ENCODE measurements around the gene PPP3CA.

PPP3CA gene

DNA sequence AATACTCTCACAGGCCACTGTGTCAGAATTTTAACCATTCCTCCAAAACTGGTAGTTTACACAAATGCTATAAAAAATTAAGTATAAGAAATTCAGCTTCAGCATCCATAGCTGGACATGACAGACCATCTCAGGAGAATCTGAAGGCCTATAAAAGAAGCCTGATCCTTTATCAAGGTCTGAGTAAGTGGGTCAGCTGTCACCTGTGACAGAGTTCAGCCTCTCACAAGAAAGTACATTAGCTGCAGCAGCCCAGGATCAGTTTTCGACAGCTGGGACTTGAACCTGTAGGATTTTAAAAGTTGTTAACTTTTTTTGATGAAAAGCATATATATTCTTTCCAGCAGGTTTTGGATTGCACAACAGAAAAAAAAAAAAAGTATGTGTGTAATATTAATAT is 60.7 kb downstream of the PPP3CA start:
- DNase-seq = no peak

DNA sequence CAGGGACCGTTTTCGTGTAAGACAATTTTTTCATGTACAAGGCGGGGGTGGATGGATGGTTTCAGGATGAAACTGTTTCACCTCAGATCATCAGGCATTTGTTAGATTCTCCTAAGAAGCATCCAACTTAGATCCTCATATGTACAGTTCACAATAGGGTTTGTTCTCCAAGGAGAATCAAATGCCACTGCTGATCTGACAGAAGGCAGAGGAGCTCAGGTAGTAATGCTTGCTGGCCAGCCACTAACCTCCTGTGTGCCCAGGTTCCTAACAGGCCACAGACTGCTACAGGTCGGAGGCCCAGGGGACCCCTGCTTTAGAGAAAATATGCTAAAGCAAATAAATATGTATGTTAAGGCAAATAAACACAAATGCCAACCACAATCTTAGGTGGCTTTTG is 61.3 kb downstream of the PPP3CA start:
- no peak for DNase-seq

DNA sequence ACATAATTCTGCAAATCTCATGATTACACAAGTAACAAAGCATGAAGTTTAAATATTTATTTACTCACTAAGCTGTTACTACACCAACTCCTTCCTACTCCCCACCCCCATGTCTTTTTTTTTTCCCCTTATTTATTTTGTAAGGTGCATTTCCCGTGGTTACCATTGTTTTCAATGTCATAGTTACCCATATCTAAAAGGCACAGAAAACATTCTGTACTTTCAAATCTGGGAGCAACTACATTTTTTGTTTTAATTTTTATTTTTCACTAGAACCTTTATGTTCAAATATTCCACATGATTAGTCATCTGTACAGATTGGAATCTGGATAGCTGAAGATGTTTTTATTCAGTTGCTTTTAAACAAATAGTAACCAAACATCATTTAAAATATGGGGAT is 62.8 kb downstream of the PPP3CA start:
- DNase-seq = no peak

DNA sequence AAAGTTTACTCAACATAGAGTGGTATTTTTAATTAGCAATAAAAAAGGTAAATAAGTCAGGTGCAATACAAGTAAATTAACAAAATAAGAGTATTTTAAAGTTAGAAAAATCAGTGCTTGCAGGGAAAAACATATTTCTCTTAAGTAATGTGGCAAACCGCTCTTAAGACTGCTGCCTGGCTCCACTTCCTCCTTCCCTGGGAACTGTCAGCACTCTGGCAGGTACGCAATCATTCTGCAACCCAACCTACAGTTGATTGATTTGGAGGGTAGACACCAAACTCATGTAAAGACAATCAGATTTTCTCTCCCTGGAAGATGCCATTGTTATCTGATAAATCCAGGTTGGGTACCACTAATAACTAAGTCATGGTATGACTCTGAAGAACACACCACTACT is 63.9 kb downstream of the PPP3CA start:
- DNase-seq = no peak

DNA sequence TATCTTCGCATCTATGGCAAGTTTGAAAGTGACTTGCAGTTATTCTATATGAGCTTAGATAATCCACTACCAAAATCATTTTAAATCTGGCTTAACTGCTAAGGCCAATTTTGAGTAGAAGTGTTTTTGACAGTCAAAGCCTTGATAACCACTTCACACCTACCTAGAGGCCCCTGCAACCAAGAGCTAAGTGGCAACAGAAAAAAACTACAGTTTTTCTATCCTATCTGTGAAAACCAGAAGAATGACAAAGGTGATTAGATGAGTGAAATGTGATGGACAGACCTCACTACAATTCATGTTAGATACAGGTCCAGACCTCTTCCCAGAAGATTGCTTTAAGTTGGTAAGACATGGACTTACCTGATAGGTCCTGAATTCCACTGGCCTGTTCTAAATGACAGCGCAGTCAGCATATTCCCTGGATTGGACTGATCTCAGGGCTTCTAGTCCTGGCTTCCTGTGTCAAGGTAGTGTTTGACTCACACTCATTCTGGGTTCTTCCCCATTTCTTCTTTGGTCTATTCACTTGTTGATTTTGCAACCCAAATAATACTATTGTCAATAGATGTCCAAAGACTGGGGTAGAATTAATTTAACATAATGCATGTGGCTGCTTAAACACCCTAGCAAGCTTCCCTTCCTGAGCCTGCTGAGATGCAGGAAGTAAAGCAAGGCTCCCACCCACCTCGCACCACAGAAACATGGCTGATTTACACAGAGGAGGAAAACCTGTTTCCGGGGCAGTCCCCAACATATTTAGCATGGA is 65.1 kb downstream of the PPP3CA start:
- peak; percentile 40 for DNase-seq

DNA sequence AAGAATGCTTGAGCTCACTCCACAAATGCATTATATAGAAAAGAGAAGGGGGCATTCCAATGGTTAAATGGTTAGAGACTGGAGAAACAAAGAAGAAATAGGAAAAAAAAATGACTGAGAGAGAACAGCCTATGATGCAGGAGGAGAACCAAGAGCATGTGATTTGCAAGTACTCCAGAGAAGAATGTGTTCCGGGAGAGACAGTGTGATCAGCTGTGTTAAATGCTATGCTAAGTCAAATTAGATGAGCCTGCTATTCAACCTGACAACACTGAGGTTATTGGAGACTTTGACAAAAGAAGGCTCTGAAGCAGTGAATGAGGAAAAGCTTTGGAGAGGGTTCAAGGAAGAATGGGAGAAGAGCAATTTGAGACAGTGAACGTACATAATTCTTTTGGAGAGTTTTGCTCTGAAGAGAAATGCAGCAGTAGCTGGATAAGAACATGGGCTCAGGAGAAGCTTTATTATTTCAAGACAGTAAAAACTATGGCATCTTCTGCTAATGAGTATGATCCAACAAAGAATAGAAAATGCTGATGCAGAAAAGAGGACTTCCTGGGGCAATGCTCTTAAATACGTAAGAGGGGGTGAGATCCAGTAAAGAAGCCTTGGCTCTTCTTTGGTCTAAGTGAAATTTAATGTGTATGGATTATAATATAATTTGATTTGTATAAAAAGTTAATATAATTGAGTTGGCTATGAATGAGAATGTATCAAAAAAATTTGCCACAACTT is 66.3 kb downstream of the PPP3CA start:
- no peak for DNase-seq

DNA sequence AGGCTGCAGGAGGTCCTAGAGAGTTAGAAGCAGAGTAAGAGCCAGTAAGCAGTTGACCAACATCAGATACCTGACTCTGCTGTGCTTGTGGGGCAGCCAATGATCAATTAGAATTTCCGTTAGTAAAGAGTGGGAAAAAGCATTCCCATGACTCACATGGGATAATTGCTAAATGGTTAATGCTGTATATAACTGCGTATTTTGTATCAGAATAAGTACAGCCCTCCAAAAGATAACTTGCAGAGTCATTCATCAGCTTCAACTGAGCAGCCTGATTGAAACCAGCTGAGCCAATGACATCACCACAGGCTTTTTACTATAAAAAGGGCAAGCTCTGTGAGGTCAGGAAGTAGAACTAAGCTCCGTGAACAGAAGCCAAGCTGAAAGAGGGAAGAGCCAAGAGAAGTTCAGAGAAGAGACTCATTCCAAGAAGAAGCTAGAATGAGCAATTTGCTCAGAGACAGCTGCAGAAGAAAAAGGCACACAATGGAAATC is 67.9 kb downstream of the PPP3CA start:
- peak; percentile 14 for DNase-seq

DNA sequence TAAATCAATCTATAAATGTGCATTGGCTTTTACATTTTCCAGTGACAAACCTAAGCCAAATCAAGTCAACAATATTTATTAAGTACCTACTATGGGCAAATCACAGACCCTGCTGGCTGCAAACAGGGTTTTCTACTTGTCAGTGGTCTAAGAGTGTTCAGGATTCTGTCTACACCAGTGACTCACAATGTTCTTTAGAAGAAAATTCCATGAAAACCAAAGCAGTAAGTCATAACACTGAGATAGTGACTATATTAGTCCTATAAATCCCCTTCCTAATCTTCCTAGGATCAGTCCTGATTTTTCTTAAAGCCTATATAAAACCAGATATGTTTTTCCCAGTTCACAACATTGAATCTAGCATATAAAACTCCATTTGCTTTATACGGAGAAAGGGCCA is 69.7 kb downstream of the PPP3CA start:
- no peak for DNase-seq

DNA sequence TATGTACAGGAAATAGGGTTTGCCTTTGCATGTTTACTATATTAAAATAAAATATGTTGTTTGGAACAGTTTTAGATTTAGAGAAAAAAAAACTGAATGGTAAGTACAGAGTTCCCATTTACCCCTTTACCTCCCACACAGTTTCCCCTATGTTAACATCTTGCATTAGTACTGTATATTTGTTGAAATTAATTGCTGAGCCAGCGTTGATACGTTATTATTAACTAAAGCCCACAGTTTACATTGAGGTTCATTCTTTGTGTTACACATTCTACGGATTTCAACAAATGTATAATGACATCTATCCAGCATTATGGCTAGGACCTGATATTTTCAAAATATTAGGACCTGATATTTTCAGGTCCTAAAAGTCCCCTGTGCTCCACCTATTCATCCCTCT is 70.7 kb downstream of the PPP3CA start:
- no peak for DNase-seq

DNA sequence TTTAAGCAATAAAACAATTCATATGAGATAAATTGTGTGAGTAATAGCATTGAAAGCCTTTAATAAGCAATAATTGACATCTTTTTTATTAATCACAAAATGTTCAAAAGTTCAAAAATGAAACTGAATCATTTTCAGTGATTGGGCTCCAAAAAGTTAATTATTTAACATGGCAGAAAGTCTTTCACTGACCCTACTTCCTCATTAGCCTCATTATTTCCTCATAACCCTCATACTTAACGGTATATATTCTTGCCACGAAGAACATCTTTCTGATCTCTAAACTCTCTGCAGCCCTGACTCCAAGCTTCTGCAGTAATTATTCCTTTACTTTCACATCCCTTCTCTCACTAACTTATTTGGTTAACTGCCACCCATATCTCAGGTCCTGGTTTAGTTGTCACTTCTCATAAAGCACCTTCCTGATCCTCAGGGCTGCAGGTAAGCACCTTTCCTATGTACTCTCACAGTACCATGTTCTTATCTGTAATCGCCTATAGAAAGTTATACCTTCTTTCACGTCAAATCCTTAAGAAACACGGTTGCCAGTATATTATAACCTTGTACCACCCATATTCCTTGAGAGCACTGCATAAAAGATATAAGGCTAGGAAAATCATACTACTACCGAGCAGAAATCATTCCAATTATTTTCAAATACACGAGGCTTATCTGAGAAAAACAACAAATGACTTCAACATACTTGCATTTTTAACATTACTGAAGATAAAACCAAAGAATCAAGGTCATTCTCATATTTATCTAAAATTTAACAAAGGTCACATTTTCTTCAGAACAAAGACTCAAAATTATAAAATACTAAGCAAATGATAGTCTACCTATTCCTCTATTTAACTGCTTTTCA is 72.2 kb downstream of the PPP3CA start:
- DNase-seq = no peak

DNA sequence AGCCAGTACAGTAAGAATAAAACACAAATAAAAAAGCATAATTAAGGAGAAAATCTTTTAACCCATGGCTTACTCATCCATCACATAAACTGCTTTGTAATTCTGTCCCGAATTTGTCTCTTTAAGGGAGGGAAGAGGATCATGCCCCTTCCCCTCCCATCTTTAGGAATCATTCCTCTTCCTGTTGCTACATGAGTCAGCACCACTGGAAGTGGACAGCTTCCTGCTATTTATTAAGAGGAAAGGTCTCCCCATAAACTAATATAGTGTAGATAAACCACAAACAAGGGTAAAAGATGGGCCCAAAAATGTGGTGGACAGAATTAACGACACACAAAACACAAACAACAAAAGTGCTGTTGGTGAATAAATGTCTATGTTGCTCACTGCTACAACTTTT is 75.8 kb downstream of the PPP3CA start:
- DNase-seq = no peak

DNA sequence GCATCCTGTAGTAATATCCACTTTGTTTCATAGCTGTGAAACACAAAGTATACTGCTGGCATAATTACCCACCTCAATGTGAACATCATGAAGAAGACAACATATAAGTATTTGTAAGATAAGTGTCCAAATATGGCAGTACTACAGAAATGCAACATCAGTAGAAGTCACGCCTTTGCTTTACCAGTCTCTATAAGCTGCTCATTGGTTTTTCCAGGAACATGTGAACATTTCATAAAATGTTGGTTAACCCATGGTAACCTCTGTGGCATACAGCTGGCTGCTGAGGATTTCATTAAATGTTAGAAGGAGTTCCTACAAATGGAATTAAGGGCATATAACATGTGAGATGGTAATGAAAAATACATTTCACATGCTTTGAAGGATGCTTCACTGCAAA is 77.6 kb downstream of the PPP3CA start:
- DNase-seq = no peak

DNA sequence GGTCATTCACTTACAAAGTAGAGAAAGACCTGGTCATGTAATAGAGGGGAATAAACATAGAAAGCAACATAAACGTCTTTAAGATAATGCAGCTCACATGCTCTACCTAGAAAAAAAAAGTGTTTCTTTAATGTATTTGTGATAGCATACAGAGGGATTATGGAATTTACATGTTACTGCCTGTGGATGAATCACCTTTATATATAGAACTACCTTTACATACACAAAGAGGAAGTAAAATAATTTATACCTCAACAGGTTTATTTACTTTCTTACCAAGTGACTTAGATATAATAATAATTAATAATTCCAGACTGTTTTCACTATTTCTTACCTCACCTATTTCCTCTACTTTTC is 81.5 kb downstream of the PPP3CA start:
- no peak for DNase-seq

DNA sequence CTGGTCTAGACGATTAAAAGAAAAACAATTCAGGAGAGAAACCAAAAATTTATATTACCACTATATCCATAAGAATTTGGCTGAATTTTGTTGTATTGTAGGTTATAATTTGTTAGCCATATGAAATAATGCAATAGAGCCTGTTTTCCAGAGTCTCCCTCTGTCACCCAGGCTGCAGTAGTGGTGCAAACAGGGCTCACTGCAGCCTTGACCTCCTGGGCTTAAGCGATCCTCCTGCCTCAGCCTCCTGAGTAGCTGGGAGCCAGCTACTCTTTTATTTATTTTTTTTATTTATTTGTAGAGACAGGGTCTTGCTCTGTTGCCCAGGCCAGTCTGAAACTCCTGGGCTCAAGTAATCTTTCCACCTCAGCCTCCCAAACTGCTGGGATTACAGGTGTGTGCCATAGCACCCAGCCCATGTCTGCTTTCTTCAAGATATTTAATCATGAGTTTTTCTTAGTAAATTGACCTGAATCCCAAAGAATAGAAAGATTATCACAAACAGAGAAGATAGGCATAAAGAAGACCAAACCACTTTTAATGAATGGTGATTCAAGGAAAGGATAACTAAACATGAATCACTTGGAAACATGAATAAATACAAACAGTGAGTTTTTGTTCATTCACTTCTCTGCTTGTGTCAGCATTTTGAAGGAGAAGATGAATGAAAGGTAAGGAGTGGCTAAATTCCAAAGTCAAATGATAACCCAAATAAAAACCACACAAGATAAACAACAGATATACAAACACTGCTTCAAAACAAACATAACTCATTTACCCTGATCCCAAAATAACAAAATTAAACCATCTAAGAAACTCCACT is 82.1 kb downstream of the PPP3CA start:
- DNase-seq = no peak

DNA sequence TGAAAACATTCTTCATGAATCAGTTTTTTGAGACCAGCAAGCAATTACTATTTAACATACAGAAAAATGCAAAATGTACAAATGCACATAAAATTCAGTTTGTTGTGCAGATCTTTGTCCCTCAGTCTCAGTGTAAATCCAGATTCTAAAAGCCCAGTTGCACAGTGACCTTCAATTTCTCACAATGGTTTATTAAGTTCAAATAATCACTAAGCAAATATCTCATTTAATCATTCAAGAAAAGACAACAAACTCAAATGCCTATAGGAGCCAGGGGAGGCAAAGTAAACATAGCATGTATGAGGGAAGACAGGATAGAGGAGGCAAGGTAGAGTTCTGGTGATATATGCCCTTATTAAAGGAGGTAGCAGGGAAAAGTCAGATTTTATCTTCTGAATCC is 82.8 kb downstream of the PPP3CA start:
- no peak for DNase-seq

DNA sequence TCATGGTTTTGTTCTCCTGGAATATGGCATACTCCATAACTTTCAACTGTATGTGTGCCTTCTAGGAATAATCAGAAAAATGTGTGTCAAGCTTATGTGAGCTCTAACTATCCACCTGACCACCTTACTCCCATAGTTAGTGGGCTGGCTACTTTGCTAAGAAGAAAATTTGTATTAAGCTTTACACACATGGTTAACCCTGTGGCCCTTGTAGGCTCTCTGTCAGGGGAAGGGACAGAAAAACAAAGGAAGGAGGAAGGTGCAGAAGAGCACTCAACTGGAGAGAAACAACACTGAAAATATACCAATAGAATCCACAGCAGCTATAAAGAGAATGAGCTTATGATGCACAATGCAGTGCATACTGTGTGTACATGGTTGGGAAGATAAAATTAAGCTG is 84.6 kb downstream of the PPP3CA start:
- DNase-seq = no peak

DNA sequence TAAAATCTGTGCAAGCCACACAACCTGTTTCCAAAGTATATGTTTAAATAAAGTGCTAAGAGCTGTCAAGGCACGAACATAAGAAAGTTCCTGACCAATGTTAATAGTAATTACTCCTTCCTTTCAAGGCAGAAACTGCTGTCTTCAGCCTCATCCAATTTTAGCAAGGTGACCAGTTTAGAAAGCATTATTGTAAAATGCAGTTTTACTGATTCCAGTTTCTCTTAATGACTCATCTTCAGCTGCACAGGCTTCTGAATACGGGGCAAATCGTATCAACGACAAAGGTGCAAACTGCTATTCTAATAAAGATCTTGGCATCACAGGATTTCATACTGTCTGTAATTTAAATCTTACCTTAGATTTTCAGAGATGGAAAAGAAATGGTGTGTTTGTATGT is 87.5 kb downstream of the PPP3CA start:
- DNase-seq = no peak

DNA sequence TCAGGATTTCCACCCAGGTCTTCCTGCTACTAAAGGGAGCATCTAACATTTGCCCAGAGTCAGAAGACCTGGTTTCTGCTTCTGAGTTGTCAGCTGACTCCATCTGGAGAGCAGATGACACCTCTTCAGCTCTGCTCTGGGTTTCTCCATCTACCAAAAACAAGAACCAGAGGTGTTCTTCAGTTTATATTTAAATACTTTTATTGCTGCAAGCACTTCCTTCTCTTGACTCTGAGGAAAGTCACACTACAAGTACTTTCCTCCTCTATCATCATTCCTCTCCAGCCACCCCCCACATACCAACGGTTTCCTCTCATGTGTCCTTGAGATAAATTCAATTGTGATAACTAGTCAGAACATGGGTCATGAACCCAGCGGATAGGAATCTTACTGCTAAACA is 88.4 kb downstream of the PPP3CA start:
- no peak for DNase-seq

DNA sequence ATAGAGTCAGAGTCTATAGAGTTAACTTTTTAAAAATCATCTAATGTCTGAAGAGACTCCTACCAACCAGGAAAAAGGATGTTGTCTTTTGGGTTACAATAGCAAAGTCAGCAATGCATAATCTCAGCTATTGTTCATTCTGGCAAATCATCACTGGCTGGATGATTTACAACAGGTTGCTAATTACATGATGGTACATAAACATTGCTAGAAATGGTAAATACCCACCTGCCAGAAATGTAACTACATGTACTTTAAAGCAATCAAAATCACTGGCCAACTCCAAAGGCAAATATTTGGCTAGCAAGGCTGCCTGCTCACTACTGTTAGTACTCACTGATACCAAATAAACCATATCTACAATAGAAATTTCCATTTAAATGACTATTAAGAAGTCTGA is 91.1 kb downstream of the PPP3CA start:
- no peak for DNase-seq

DNA sequence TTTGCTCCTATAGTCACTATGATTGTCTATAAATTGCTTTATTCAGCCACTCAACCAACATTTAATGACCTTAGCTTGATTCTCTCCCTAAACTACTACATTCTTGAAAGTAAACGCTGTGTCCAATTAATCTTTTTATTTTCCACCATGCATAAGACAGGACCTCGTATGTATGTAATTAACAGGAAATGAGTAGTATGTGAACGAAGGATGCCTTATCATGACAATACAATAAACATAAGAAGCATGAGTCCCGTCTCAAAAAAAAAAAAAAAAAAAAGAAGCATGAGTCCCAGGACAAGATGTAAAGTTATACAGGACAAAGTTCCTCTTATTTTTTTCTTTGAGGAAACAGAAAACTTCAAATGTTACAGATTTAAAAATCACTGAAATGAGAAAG is 92.5 kb downstream of the PPP3CA start:
- no peak for DNase-seq

DNA sequence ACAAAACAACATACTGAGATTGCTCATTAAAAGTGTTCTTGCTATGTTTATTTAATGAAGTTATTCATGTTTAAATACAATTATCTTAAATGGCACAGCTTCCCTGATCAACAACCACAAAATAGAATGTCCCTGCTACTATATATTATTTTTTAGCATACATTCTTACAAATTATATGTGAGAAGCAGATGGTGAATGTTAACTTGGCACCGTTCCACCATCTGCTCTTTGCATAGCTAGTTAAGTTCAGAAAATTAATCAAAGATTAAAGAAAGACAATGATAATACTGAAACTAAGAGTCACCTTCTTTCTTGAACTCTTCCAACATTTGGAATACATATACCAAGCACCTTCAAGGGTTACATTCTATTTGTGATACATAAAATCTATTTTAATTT is 94.2 kb downstream of the PPP3CA start:
- no peak for DNase-seq

DNA sequence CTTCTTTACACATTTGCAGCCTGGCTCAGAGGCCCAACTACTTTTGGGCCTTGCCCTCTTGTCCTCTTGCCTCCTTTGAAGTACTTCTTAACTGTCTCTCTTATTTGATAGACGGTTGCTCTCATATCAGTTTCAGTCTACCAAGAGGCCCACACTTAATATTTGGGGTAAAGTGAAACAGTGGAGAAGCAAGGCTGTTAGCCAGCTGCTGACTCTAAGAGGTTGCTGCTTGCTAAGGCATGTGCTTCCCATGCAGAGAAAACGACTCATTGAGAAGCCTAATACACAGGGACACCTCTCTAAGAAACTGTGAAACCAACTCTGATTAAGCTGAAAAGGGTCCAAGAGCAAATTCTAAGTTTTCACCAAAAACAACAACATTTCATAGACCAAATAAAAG is 94.6 kb downstream of the PPP3CA start:
- no peak for DNase-seq

DNA sequence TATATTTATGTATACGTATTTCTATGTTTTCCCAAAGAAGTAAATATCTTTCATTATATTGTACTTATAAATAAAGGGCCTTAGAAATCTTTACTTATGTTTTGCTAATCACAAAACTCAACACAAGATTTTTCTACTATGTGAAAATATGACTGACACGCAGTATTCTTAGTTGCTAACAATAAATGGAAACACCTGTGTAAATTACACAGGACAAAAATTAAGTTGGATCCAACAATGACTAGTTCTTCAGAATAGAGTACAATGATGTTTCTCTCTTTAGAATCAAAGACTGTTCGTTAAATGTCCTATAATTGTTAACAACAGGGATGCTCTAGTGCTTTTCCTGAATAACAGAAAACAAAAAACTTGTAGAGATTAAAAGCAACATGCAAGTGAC is 96.1 kb downstream of the PPP3CA start:
- DNase-seq = no peak
